Measurements from ENCODE around the gene NR0B2. TPM values are rescaled to one million over a fixed set of nuclear protein-coding genes. Genes with fewer than 3 reads are reported as not detected.

NR0B2 gene
- total RNA-seq, 1 donor from 2014 or later = not detected

- TF ChIP-seq CTCF (IDR thresholded peaks at IDR 0.05) = no peak
- no peak overlapping the region for H3K4me3 Mint-ChIP-seq
- intact Hi-C loops (cut with micrococcal nuclease) = no loop called here
- no peak overlapping the region for H3K27ac Mint-ChIP-seq
- no peaks in the 10 kb centered on the region for H3K27me3 Mint-ChIP-seq
- ChIA-PET CTCF (no interaction called here), POLR2A (interaction anchor here (1.3 kb wide), 1 partner anchor 38 kb away, joined by 3 read pairs; the partner anchor contains the start of gene GPATCH3)
- ATAC-seq (ENCODE audit: low read depth) = no peak
- DNase-seq = no peak
- peaks cover 2% of the 10 kb centered on the region for H3K4me1 Mint-ChIP-seq
- H3K36me3 Mint-ChIP-seq (ENCODE audit: low read depth) = peaks cover 56% of the 10 kb centered on the region
- no peaks in the 10 kb centered on the region for H3K9me3 Mint-ChIP-seq
Measured at GRCh38 chr1:26938004-26938658, 24.4 kb upstream of the NR0B2 start.

GRCh38 chr1:26936823-26937222 lies 23.0 kb upstream of the NR0B2 start:
- ATAC-seq (ENCODE audit: low read depth) = no peak
- Mint-ChIP-seq H3K27ac (no peak overlapping the region), H3K27me3 (no peaks in the 10 kb centered on the region), H3K4me3 (no peak overlapping the region), H3K4me1 (peaks cover 13% of the 10 kb centered on the region), H3K36me3 (ENCODE audit: low read depth) (peaks cover 51% of the 10 kb centered on the region), H3K9me3 (no peaks in the 10 kb centered on the region)
- intact Hi-C loops (cut with micrococcal nuclease) = no loop called here
- no peak for TF ChIP-seq CTCF (IDR thresholded peaks at IDR 0.05)
- no peak for DNase-seq
- ChIA-PET POLR2A (interaction anchor here (1.3 kb wide), 1 partner anchor 36 kb away, joined by 3 read pairs; the partner anchor contains the start of gene GPATCH3), CTCF (no interaction called here)

- ChIA-PET CTCF (no interaction called here), POLR2A (interaction anchor here (0.6 to 1.1 kb wide), 3 partner anchors 11 to 42 kb away, joined by 3 to 10 read pairs (median 3); partner anchors contain the start of genes GPN2 and NUDC)
- intact Hi-C loops (cut with micrococcal nuclease) = loop anchor here (1.0 kb wide), 1 partner anchor 11 kb away; the partner anchor contains the start of gene NUDC
- DNase-seq (no peak), ATAC-seq (ENCODE audit: low read depth) (peak; percentile 98)
- peak overlapping the region; percentile 62 for H3K27ac Mint-ChIP-seq
- no peaks in the 10 kb centered on the region for H3K27me3 Mint-ChIP-seq
- peak overlapping the region; percentile 44 for H3K4me3 Mint-ChIP-seq
- TF ChIP-seq CTCF (IDR thresholded peaks at IDR 0.05) = no peak
- no peaks in the 10 kb centered on the region for H3K9me3 Mint-ChIP-seq
- H3K4me1 Mint-ChIP-seq = peaks cover 13% of the 10 kb centered on the region
- peaks cover 59% of the 10 kb centered on the region for H3K36me3 Mint-ChIP-seq (ENCODE audit: low read depth)
Measured at GRCh38 chr1:26932531-26932930, 18.8 kb upstream of the NR0B2 start.

- H3K27ac Mint-ChIP-seq = no peak overlapping the region
Measured at GRCh38 chr1:26923711-26924110, 9.9 kb upstream of the NR0B2 start.

More at GRCh38 chr1:26923711-26924110, 9.9 kb upstream of the NR0B2 start:
- Mint-ChIP-seq H3K4me3 (peak overlapping the region; percentile 96), H3K4me1 (peaks cover 31% of the 10 kb centered on the region), H3K27me3 (no peaks in the 10 kb centered on the region), H3K9me3 (no peaks in the 10 kb centered on the region), H3K36me3 (ENCODE audit: low read depth) (peaks cover 46% of the 10 kb centered on the region)
- intact Hi-C loops (cut with micrococcal nuclease) = loop anchor here (10.0 kb wide), 1 partner anchor 311 kb away; the partner anchor contains the start of gene WDTC1
- no peak for TF ChIP-seq CTCF (IDR thresholded peaks at IDR 0.05)
- no peak for ATAC-seq (ENCODE audit: low read depth)
- no peak for DNase-seq
- ChIA-PET CTCF (interaction anchor here (0.8 kb wide), 1 partner anchor 374 kb away, joined by 3 read pairs; no protein-coding TSS in a partner anchor), POLR2A (interaction anchor here (0.7 kb wide), 1 partner anchor 38 kb away, joined by 3 read pairs; no protein-coding TSS in a partner anchor)

Measured in activated B cell treated with CpG ODN at 0.5 μM for 24 hours (primary cell).